ENCODE results near the gene TMSB15A. TPM values are rescaled to one million over a fixed set of nuclear protein-coding genes. Genes with fewer than 3 reads are reported as not detected.
"Not testable (repeated sequence)": the region's sequence is repeated elsewhere in the genome, so short reads cannot be mapped to it uniquely, and the experiment has no call there.

Gene TMSB15A
- 9.8 TPM for polyA plus RNA-seq (ENCODE audit: insufficient read length)

DNA sequence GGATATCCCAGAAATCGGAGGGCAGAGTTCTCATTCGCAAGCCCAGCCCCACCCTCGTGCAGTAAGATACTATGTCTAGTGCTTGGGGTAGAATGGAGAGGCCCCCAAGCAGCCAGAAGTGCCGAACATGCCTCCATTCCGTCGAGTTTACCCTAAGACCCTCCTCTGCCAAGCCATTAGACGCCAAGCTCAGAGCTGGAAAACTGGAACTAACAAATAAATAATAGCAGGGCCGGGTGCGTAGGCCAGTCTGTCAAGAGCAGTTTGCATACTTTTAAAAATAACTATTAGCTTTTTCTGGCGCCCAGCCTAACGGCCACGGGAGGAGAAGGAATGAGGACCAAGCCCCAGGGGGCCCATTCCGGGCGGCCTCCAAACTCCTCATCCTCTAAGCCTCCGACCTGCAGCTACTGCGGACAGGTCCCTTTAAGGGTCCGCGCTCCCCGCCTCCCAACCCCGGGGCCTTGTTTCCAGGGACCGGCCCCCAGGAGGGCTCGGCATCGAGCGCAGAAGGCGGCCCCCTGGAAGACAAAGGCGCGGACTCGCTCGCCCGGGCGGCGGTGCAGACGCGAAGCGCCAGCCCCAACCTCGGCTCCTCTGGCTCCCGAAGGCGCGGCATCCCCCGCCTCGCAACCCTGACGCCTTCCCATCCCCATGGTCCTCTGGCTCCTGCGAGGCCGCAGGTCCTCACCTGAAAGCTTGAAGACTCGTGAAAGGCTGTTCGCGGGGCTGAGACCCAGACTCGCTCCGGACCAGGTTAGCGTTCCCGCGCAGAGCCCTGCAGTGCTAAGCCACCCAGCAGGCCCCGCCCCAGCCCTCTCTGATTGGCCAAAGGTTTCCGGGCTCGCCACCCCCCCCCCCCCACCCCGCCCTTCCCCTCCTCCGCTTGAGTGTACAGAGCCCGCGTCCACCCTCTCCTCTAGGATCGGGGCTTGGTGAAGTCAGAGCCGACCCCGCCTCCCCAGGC lies at the start of gene TMSB15A:
Gene TMSB15A (minus strand): TSS at position 765 of the 967 bp plus-strand sequence.
- DNase-seq (ENCODE audit: low read depth) = peak; percentile 8

DNA sequence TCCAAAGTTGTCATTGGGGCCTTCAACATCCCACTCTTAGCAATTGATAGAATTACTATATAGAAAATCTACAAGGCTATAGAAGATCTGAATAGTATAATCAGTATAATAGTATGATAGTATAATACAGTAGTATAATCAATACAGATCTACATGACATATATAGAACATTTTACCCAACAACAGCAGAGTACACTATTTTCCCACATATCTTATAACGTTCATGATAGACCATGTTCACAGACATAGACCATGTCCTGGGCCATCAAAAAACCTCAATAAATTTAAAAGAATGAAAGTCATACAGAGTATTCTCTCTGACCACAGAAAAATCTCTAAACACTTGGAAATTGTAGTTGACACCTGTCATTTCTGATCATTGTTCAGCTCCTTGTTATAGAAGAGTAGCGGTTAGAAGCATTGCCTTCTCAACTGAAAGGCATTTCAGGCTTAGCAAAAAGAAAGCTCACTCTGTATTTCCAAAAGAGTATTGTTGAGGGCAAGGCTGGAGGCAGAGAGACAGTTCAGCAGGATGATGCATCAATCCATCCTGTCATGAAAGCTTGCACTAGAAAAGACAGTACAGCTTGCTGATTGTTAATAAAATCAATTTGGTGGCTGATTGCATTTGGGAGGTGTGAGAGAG lies 44.0 kb upstream of the TMSB15A start:
- no peak for DNase-seq (ENCODE audit: low read depth)

DNA sequence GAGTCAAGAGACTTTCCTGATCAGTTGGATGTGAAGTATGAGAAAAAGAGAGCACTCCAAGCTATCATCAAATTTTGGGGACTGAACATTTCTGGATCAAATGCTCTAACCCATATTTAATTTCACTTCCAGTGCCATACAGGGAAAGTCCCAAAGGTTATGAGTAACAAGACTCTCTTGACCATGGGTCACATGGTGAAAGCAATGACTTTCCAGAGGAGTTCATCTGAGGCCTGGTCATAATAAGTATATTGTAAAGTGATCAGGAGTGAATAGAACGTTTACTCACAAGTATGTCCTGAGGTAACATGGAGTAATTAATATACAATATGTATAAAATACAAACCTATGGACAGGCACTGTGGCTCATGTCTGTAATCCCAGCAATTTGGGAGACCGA lies 42.1 kb upstream of the TMSB15A start:
- DNase-seq (ENCODE audit: low read depth) = no peak

DNA sequence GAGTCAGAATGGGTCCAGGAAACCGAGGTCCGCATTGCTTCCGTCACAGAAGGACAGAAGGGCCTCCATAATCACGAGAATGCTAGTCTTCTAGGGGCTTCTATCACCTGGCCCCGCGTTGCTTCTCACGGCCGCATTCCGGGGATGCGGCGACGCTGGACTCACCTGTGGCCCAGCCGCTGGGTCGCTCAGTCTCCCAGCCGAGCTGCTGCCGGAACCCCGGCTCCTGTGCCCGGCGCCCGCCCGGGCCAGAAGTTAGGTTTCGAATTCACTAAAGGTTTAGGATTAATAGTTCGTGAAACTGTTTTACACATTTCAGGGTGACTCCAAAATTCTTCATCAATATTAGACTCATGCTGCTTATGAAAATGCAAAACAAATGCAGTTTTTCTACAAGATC lies 31.7 kb upstream of the TMSB15A start:
- DNase-seq (ENCODE audit: low read depth) = no peak

DNA sequence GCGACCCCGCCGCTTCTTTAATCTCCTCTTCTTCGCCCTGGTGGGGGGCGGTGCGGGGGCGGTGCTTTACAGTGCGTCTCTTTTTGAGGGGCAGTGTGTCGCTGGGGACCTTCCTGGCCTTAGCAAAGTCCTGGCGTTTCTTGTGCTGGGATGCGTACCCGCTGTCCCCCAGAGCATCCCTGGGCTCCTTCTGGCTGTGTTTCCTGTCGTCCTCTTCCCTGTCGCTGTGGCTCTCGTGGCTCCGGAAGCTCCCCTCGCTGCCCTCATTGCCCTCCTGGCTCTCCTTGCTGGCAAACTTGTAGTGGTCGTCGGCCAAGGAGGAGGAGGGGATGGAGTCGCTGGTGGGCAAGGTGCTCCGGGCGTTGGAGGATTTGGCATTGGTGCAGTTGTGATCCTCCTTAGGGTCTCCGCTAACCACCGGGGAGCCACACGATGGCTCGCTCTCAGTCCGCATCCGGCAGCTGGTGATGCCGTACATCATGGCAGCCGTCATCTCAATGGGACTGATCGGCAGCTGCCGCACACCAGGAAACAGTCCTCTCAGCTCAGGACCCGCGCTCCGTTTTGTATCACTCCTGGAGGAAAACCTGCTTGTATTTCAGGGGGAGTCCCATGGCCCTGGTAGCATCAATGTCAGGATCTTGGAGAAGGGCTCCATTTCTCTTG lies 30.4 kb upstream of the TMSB15A start:
- no peak for DNase-seq (ENCODE audit: low read depth)

DNA sequence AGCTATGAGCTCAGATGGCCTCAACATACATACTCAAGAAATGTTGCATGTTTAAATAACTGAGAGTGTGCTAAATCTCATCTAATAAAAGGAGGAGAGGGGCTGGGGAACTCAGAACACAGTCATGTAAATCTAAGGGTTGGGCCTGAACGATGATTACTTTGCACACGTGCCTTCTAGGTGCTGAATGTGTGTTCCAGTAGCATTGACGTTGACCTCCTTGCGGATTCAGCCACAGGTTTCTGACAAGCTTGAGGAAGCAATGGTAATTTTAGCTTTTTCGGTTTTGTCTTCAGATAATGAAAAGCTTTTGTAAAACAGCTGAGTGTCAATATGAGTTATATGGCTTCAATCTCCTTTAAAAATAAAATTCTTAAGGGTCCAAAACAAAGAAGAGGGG lies 29.6 kb upstream of the TMSB15A start:
- DNase-seq (ENCODE audit: low read depth) = not testable (repeated sequence)

DNA sequence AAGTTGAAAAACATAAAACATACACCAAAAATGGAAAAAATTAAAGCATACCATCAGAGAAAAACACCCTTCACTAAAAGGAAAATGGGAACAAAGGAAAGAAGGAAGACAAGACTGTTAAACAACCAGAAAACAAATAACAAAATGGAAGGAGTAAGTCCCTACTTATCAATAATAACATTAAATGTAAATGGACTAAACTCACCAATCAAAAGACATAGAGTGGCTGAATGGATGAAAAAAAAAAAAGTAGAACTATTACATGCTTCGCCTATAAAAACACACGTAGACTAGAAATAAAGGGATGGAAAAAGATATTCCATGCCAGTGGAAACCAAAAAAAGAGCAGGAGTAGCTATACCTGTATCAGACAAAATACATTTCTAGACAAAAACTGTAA lies 19.4 kb upstream of the TMSB15A start:
- no peak for DNase-seq (ENCODE audit: low read depth)

DNA sequence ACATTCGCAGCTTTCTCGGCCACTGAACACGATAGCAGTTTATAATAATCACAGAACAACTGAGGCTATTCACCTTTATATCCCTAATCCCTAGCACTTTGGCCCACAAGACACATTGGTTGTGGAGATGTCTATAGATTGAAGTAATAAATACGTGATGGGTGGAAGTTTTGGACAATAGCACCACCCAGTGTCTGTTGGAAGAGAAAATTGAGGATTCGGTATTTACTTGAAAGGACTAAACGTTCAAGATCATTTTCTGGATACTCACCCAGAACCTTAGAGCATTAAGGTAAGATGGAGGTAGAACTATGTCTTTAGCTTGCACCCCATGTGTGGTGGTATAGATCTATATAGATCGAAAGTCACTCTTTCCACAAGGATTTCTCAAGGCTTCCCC lies 787 bp upstream of the TMSB15A start:
- DNase-seq (ENCODE audit: low read depth) = no peak

DNA sequence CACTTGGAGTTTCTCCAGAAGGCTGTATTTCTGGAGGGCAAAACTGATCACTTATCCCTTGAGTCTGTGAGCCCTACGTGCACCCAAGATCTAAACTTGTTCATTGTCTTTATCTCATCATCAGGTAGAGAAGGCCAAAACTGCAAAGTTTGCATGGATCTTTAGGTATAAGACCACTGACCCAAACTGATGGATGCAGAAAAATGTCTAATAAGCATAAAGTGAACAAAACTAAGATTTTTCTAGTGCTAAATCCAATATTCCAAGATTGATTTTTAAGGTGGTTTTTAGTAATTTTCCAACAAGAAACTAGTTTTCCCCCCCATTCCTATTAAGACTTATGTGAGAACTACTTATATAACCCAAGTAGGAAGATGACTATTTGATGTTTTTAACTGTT lies 2.0 kb downstream of the TMSB15A start:
- no peak for DNase-seq (ENCODE audit: low read depth)

DNA sequence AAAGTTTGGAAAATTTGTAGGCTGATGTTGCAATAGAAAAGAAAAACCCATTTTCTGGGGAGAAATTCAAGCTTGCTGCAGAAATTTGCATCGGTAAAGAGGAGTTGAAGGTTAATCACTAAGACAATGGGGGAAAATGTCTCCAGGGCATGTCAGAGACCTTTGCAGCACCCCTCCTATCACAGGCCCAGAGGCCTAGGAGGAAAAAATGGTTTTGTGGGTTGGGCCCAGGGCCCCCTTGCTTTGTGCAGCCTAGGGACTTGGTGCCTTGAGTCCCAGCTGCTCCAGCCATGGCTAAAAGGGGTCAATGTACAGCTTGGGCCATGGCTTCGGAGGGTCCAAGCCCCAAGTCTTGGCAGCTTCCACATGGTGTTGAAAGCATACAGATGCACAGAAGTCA lies 17.8 kb downstream of the TMSB15A start:
- no peak for DNase-seq (ENCODE audit: low read depth)

DNA sequence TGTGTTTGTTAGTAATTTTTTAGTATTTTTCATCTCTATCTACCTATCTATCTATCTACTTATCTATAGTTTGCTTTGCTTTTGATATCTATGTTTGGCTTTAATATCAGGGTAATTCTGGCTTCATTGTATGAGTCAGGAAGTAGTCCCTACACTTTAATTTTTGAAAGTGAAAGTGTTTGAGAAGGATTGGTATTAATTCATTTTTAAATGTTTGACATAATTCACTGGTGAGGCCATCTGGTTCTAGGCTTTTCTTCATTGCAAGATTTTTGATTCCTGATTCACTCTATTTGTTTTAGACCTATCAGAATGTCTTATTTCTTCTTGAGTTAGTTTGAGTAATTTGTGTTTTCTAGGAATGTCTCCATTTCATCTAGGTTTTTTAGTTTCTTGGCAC lies 24.8 kb downstream of the TMSB15A start:
- DNase-seq (ENCODE audit: low read depth) = no peak

DNA sequence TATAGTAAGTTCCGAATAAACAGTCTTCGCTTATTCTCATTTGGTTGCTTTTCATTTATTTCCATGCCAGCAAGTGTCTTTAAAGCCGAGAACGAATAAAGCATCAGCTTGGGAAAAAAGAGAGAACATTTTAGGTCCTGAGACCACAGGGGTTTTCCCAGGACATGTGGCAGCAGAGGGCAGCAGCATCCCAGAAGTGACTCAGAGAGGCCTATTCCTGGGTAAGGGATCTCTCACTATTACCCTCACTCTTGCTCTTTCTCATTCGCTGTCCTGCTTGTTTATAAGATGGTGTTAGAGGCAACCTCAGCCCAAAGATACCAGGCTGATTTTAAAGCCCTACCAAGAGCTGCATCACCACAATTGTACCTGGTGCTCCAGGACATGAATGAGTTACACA lies 37.8 kb downstream of the TMSB15A start:
- not testable (repeated sequence) for DNase-seq (ENCODE audit: low read depth)

DNA sequence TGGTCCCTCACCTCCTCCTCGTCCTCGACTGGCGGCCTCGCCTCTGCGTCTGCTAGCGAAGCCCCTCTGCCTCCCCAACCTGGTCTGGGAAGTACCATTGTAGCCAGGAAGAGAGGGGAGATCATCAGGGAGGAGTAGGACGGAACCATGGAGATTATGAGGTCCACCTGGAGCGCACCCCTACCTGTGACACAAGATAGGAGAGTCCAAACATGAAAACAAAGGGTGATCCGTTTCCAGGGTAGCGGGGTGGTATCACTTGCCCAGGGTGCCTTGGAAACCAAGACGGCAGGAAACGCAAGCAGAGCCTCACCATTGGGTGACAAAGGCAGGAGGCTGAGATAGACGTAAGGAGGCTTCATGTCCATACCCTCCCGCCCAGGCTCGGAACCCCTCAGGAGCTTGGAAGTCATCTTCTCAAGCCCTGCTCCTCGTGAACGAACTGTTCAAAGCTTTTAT lies 44.7 kb downstream of the TMSB15A start, which contains the start of gene TCP11X2:
Gene TCP11X2 (minus strand): TSS at position 51 of the 459 bp plus-strand sequence.
- DNase-seq (ENCODE audit: low read depth) = not testable (repeated sequence)

DNA sequence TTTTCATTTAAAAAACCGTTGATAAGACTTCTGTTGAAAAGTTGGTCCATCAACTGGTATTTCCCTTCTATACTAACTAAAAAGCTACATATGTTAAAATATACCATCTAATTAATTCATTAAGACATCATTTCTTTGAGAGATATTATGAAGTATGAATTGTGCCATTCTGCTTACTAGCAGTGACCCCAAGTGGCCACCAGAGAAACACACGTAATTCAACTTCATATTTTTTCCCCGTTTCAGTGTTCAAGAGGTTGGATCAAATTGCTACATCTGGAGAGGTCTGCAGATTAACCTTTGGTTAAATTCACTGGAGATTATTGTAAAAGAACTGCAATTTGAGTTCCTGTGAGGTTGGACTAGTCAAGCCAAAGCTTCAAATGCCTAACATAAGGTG lies 46.3 kb downstream of the TMSB15A start:
- DNase-seq (ENCODE audit: low read depth) = not testable (repeated sequence)

Other genes starting within 250 kb of the TMSB15A start
- not detected for gene NXF2B, start 76.7 kb downstream of the TMSB15A start, polyA plus RNA-seq (ENCODE audit: insufficient read length)
- not detected for gene TCP11X2, start 44.9 kb downstream of the TMSB15A start, polyA plus RNA-seq (ENCODE audit: insufficient read length)
- gene ARMCX5, start 82.8 kb upstream of the TMSB15A start, polyA plus RNA-seq (ENCODE audit: insufficient read length) = 6.2 TPM
- gene GPRASP1, start 134.7 kb upstream of the TMSB15A start, polyA plus RNA-seq (ENCODE audit: insufficient read length) = 10.4 TPM
- gene GPRASP2, start 195.7 kb upstream of the TMSB15A start, polyA plus RNA-seq (ENCODE audit: insufficient read length) = 15.5 TPM
- gene GPRASP3, start 204.0 kb upstream of the TMSB15A start, polyA plus RNA-seq (ENCODE audit: insufficient read length) = 7.0 TPM

All from forelimb muscle (tissue), 1 donor.